HepG2 (cell line): ENCODE measurements around the gene SLC18A2. TPM values are rescaled to one million over a fixed set of nuclear protein-coding genes. Genes with fewer than 3 reads are reported as not detected.
A peak's percentile ranks its signal among the peaks of the same experiment; 100 is the strongest.
"Not testable (repeated sequence)": the region's sequence is repeated elsewhere in the genome, so short reads cannot be mapped to it uniquely, and the experiment has no call there.

Source experiments
- ATAC-seq: fragments of 200-7000 bp; cut with Tn5 transposase; 3 replicates; pipeline ENCODE4 v1.9.1; 2020; ENCODE audit warnings: mild to moderate bottlenecking, moderate library complexity
- BruUV-seq: library from RNA; stranded (reverse); fragments of 400-500 nt; replicated peaks from 2 replicates; lab custom pipeline; 2021; lab: Mats Ljungman, UMichigan
- CTCF ChIA-PET: fragments of 300-600 bp; formaldehyde crosslinking; extraction: SDS; loops from one replicate; lab custom pipeline; 2021; ENCODE audit warnings: low total read pairs, inconsistent platforms, low intra/inter-chr PET ratio; lab: Yijun Ruan, JAX
- POLR2A ChIA-PET: fragments of 350-600 bp; sonication (Branson Sonifier 250); formaldehyde crosslinking; loops from one replicate; lab custom pipeline; 2020; ENCODE audit warnings: antibody characterized with exemption, inconsistent platforms; lab: Yijun Ruan, JAX
- DNase-seq: peaks from one replicate; pipeline ENCODE4 v3.0.0-alpha.2; 2015; ENCODE audit warnings: low spot score
- FAIRE-seq: peaks from 3 replicates; lab custom pipeline; 2011; peaks lifted over from hg19 to GRCh38; lab: Jason Lieb, UNC
- H2AFZ ChIP-seq: one replicate; pipeline ENCODE4 v1.6.1; 2011; ENCODE audit warnings: low read length, inconsistent platforms
- H3K27ac ChIP-seq: fragments of 300-600 bp; 3 replicates; pipeline ENCODE4 v1.8.0; 2011; ENCODE audit warnings: mixed run types, mild to moderate bottlenecking, mixed read lengths, low read length, inconsistent platforms; ENCODE audit not compliant: insufficient read depth; ENCODE audit errors: extremely low read length
- H3K27me3 ChIP-seq, 2 experiments: fragments of 200-600 bp in 1 of 2; 2 replicates in 1 of 2; 3 replicates in 1 of 2; pipeline versions ENCODE4 v1.6.0 to v1.8.0; 2011; ENCODE audit warnings: low read length in 2 of 2, mild to moderate bottlenecking in 2 of 2, moderate library complexity in 2 of 2, inconsistent platforms in 1 of 2; ENCODE audit not compliant: insufficient read depth in 2 of 2, control insufficient read depth in 1 of 2
- H3K36me3 ChIP-seq, 2 experiments: fragments of 200-600 bp in 1 of 2; replicated peaks in 1 of 2; 2 replicates in 1 of 2; 3 replicates in 1 of 2; pipeline versions ENCODE4 v1.5.1 to v1.8.0; 2011; ENCODE audit warnings: low read length in 2 of 2, inconsistent platforms in 1 of 2; ENCODE audit not compliant: insufficient read depth in 2 of 2, control insufficient read depth in 1 of 2
- H3K4me1 ChIP-seq: 2 replicates; pipeline ENCODE4 v1.5.1; 2012; ENCODE audit warnings: low read length, inconsistent platforms; ENCODE audit not compliant: insufficient read depth
- H3K4me2 ChIP-seq: 2 replicates; pipeline ENCODE4 v1.6.0; 2011; ENCODE audit warnings: low read depth, low read length, inconsistent platforms
- H3K4me3 ChIP-seq, 3 experiments: fragments of 200-600 bp in 1 of 3; sonication (generic), shearing (Covaris generic) in 1 of 3; replicated peaks in 1 of 3; 2 replicates each; pipeline ENCODE4 v1.5.1; 2011 to 2016; ENCODE audit warnings: low read length in 3 of 3, inconsistent platforms in 2 of 3, low read depth in 2 of 3, mild to moderate bottlenecking in 2 of 3, control low read depth in 1 of 3, mixed read lengths in 1 of 3; ENCODE audit not compliant: insufficient read depth in 1 of 3
- H3K79me2 ChIP-seq: one replicate; pipeline ENCODE4 v1.6.1; 2011; ENCODE audit warnings: low read length, inconsistent platforms; ENCODE audit not compliant: insufficient read depth
- H3K9ac ChIP-seq: 2 replicates; pipeline ENCODE4 v1.6.0; 2011; ENCODE audit warnings: mild to moderate bottlenecking, low read depth, low read length, inconsistent platforms; ENCODE audit not compliant: insufficient read depth
- H3K9me3 ChIP-seq: 2 replicates; pipeline ENCODE4 v1.5.1; 2012; ENCODE audit warnings: mild to moderate bottlenecking, low read length
- H4K20me1 ChIP-seq: 2 replicates; pipeline ENCODE4 v1.6.0; 2011; ENCODE audit warnings: inconsistent platforms, mild to moderate bottlenecking, low read length, moderate library complexity; ENCODE audit not compliant: insufficient read depth
- KLF12 ChIP-seq: sonication (generic); formaldehyde crosslinking; IDR thresholded peaks from 2 replicates; pipeline ENCODE4 v1.4.0; 2020; ENCODE audit warnings: missing genetic modification reagents, borderline replicate concordance
- RBM22 ChIP-seq: fragments of 200-400 bp; formaldehyde crosslinking; optimal IDR thresholded peaks from 2 replicates; pipeline ENCODE3; 2017; ENCODE audit warnings: mild to moderate bottlenecking, low read length, moderate library complexity
- WGBS: methylation state at CpG from one replicate; pipeline ENCODE4 v1.1.6; 2017; ENCODE audit warnings: low lambda C conversion rate; 5-methylcytosine and 5-hydroxymethylcytosine counted together
- in situ Hi-C: cut with HindIII; loops from 2 replicates; pipeline ENCODE4 v1.10.0; 2017; ENCODE audit warnings: low pct_unique_long_range_greater_than_20kb; ENCODE audit not compliant: extremely low pct_ligation_motif_present
- intact Hi-C: fragments of 100-400 bp; cut with micrococcal nuclease; formaldehyde crosslinking; loops from one replicate; pipeline ENCODE4 v1.10.0; 2022; ENCODE audit not compliant: unreplicated experiment
- polyA plus RNA-seq, 8 experiments: library from polyadenylated mRNA; depleted of rRNA in 3 of 8; stranded (reverse) in 7 of 8; unstranded in 1 of 8; fragments of >200 nt; fragmentation: Illumina TruSeq in 4 of 8; extraction: Trizol in 4 of 8; gene quantifications; 2 replicates each; pipeline versions ENCODE4 v1.2.1 to v1.2.3, GENCODE V29; 2011 to 2016; ENCODE audit warnings: low read depth in 4 of 8, missing spikeins in 1 of 8, mixed read lengths in 1 of 8; ENCODE audit not compliant: insufficient read depth in 1 of 8
- total RNA-seq, 5 experiments: library from RNA; depleted of rRNA; stranded (reverse); fragments of >200 nt; fragmentation: Illumina TruSeq; extraction: Trizol; gene quantifications; 2 replicates each; pipeline ENCODE4 v1.2.3, GENCODE V29; 2016; ENCODE audit warnings: low read depth in 1 of 5
- TF ChIP-seq, protein P1 (sequence below): sonication (generic); formaldehyde crosslinking; IDR thresholded peaks from 2 replicates; pipeline ENCODE4 v1.8.1; 2023; ENCODE audit warnings: missing genetic modification reagents, mild to moderate bottlenecking, borderline replicate concordance

Gene SLC18A2
- total and polyA plus RNA-seq, 2 of the 13 experiments (the other 11 are each of a cell fraction or from before 2014, with no cell fraction given) = not detected

DNA sequence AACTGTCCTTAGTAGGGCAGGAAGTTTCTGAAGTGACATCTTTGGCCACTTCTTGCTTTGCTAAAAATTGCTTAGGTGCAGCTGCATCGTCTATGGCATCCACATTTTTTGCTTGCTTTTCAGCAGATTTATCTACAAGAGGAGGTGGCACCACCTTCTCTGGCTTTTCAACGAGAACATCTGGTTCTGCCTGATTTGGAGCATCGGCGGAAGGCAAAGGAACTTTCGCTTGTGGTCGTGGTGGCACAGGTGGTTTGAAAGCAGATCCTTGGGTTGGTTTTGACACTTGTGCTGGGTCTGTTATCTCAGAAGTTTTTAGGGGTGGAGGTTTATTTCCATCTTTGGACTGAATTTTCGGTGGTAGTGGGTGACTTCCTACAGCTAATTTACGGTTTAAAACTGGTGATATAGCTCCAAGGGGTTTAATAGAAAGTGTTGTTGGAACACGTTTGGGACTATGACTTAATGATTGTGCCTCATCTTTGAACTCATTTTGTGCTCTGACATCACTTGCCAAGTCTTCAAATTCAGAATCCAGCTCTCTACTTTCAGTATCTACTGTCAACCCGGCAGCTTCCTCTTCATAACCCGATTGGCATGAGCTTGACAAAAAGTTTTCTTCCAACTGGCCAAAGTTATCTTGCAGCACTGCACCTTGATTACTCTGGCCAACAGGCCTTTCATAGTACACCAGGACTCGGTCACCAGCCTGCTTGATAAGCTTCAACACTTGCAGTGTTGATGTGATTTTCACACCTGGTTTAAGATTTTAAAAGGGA is 44.0 kb downstream of the SLC18A2 start:
- H3K27me3 ChIP-seq = no peaks in the 10 kb centered on the region
- no peak overlapping the region for H3K4me2 ChIP-seq
- in situ Hi-C loops = no loop called here
- H3K27ac ChIP-seq = no peak overlapping the region
- no peaks in the 10 kb centered on the region for H3K4me1 ChIP-seq
- H4K20me1 ChIP-seq = 0 out of 2 replicates have a peak, but pooled peaks cover 2% of the 10 kb centered on the region
- intact Hi-C loops = no loop called here
- H3K4me3 ChIP-seq = no peak overlapping the region
- no peak overlapping the region for H2AFZ ChIP-seq
- ATAC-seq = no peak
- no peak for DNase-seq
- no peaks in the 10 kb centered on the region for H3K79me2 ChIP-seq
- no TSS peak for BruUV-seq
- peaks cover 9 to 58% of the 10 kb centered on the region in 2 experiments for H3K36me3 ChIP-seq
- ChIA-PET POLR2A (no interaction called here), CTCF (no interaction called here)
- no peaks in the 10 kb centered on the region for H3K9me3 ChIP-seq
- TF ChIP-seq, protein P1, sequence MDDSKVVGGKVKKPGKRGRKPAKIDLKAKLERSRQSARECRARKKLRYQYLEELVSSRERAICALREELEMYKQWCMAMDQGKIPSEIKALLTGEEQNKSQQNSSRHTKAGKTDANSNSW = no peak
- peak; percentile 41 for TF ChIP-seq RBM22
- no peak for TF ChIP-seq KLF12 (CRISPR knock-in tag)
- no peak overlapping the region for H3K9ac ChIP-seq
- WGBS = 96% methylated on average over 12 of the region's 12 CpGs
- no peak for FAIRE-seq

DNA sequence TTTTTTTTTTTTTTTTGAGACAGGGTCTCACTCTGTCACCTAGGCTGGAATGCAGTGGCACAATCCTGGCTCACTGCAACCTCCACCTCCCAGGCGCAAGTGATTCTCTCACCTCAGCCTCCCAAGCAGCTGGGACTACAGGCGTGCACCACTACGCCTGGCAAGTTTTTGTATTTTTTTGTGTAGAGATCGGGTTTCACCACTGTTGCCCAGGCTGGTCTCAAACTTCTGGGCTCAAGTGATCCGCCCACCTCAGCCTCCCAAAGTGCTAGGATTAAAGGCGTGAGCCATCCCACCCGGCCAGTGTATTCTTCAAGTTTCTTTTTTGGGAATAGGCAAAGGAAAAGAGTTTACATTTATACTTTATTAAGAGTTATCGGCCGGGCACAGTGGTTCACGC is 50.0 kb downstream of the SLC18A2 start:
- H4K20me1 ChIP-seq, H3K9ac ChIP-seq, POLR2A ChIA-PET, H3K4me3 ChIP-seq, H3K27me3 ChIP-seq, H2AFZ ChIP-seq, H3K9me3 ChIP-seq, ATAC-seq, H3K4me1 ChIP-seq, H3K79me2 ChIP-seq, intact Hi-C loops, FAIRE-seq, in situ Hi-C loops, BruUV-seq, CTCF ChIA-PET, DNase-seq, H3K4me2 ChIP-seq, H3K27ac ChIP-seq: not testable (repeated sequence)
- H3K36me3 ChIP-seq = peaks cover 3 to 32% of the 10 kb centered on the region in 2 experiments
- 98% methylated on average over 10 of the region's 10 CpGs for WGBS
